Aorta (tissue), 5 donors: ENCODE data around the gene PAM. TPM values are rescaled to one million over a fixed set of nuclear protein-coding genes. Genes with fewer than 3 reads are reported as not detected.

Experiments used
- ATAC-seq: fragments of 200-7000 bp; cut with Tn5 transposase; one replicate; pipeline ENCODE4 v1.9.1; 2022; ENCODE audit warnings: moderate library complexity; ENCODE audit not compliant: low FRiP score
- DNase-seq, 2 donors: peaks; one replicate each; pipeline ENCODE4 v3.0.0-alpha.2; 2020
- H3K27ac ChIP-seq, 2 donors: one replicate each; pipeline ENCODE4 v1.5.1; 2013; ENCODE audit warnings: low read length in 2 of 2, mild to moderate bottlenecking in 2 of 2, moderate library complexity in 2 of 2, control low read depth in 1 of 2, inconsistent platforms in 1 of 2, low read depth in 1 of 2
- H3K27me3 ChIP-seq, 2 donors: one replicate each; pipeline ENCODE4 v1.6.1; 2013; ENCODE audit warnings: control low read depth in 1 of 2, low read length in 1 of 2, mild to moderate bottlenecking in 1 of 2, moderate library complexity in 1 of 2; ENCODE audit not compliant: insufficient read depth in 2 of 2, control insufficient read depth in 1 of 2
- H3K36me3 ChIP-seq, 2 donors: one replicate each; pipeline ENCODE4 v1.6.1; 2013; ENCODE audit warnings: control low read depth in 1 of 2, low read length in 1 of 2, mild to moderate bottlenecking in 1 of 2; ENCODE audit not compliant: insufficient read depth in 2 of 2, control insufficient read depth in 1 of 2
- H3K4me1 ChIP-seq, 2 donors: one replicate each; pipeline ENCODE4 v1.6.1; 2013; ENCODE audit warnings: low read length in 2 of 2, control low read depth in 1 of 2, mild to moderate bottlenecking in 1 of 2, moderate library complexity in 1 of 2; ENCODE audit not compliant: insufficient read depth in 2 of 2, control insufficient read depth in 1 of 2
- H3K4me3 ChIP-seq, 2 donors: one replicate each; pipeline ENCODE4 v1.5.1; 2013; ENCODE audit warnings: low read length in 2 of 2, control low read depth in 1 of 2, mild to moderate bottlenecking in 1 of 2
- H3K9me3 ChIP-seq: one replicate; pipeline ENCODE4 v1.6.1; 2013; ENCODE audit warnings: mild to moderate bottlenecking, low read length; ENCODE audit not compliant: control insufficient read depth
- WGBS, 2 donors: extraction: QIAGEN DNeasy Blood & Tissue Kit; methylation state at CpG; one replicate each; pipeline ENCODE4 v1.1.7; 2013; 5-methylcytosine and 5-hydroxymethylcytosine counted together
- intact Hi-C, 2 donors: fragments of 100-400 bp; cut with DNase I; formaldehyde crosslinking; loops; one replicate each; pipeline versions ENCODE4 v1.14.2 to v1.15.0; 2022
- polyA plus RNA-seq, 2 donors: library from polyadenylated mRNA; stranded (reverse); fragments of 200-250 nt; gene quantifications; one replicate each; pipeline ENCODE4 v1.2.3, GENCODE V29; 2013
- total RNA-seq, 2 donors: library from RNA; stranded (reverse); fragmentation: NEBNext Ultra II Directional; extraction: Animal tissue kit (Norgen Biotek cat#: 25700); gene quantifications; one replicate each; pipeline ENCODE4 v1.2.1, GENCODE V29; 2021
- donor health status: healthy with polysubstance abuse.
- donor health status: Bipolar disorder and iron deficiency.
- donor health status: DM: no; HTN: no; CAD: no.
- donor health status: DM: no; HTN: no; CAD: no.
- donor health status: DM: yes; HTN: yes; CAD: no.

The PAM gene
- total and polyA plus RNA-seq, 4 donors, result 382 to 787 (median 620) TPM

- H3K36me3 ChIP-seq, result no peaks in the 10 kb centered on the region
- 71 to 76% methylated on average over 1 of the region's 1 CpG for WGBS, 2 donors
- H3K4me1 ChIP-seq, result peaks cover 2 to 3% of the 10 kb centered on the region in 2 donors
- intact Hi-C loops, result no loop called here
- H3K27ac ChIP-seq, result no peak overlapping the region
- H3K4me3 ChIP-seq, result no peak overlapping the region
- ATAC-seq, result no peak
- H3K9me3 ChIP-seq, result no peaks in the 10 kb centered on the region
- no peaks in the 10 kb centered on the region for H3K27me3 ChIP-seq
- DNase-seq, result no peak
Observed at GRCh38 chr5:102889033-102889432, 133.9 kb downstream of the PAM start.

- Histone ChIP-seq H3K4me3 (no peak overlapping the region), H3K4me1 (peaks cover 2 to 3% of the 10 kb centered on the region in 2 donors), H3K36me3 (no peaks in the 10 kb centered on the region), H3K27ac (no peak overlapping the region), H3K27me3 (no peaks in the 10 kb centered on the region), H3K9me3 (no peaks in the 10 kb centered on the region)
- DNase-seq (no peak), ATAC-seq (no peak)
- WGBS, 2 donors, result 93 to 95% methylated on average over 3 of the region's 3 CpGs
- intact Hi-C loops, result no loop called here
Observed at GRCh38 chr5:102890133-102890532, 135.0 kb downstream of the PAM start.

DNA sequence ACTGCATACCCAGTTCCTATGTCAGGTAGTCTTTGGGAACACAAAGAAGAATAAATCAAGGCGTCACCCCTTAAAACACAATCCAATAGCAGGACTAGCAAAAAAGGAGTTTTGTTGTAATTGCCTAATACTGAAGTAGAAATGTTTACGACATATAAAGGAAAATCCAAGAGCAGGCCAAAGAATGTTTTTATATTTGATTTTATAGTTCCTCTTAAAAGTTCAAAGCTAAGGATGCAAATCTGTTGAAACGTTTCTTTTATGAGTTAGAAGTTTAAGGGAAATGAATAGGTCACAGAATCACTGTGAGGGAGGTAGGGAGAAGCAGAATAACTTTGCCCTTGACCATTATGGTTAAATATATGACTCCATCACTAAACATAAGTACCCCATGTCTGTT is 136.1 kb downstream of the PAM start:
- no peaks in the 10 kb centered on the region for H3K27me3 ChIP-seq
- intact Hi-C loops, result no loop called here
- H3K36me3 ChIP-seq, result no peaks in the 10 kb centered on the region
- H3K4me1 ChIP-seq, result peaks cover 2 to 3% of the 10 kb centered on the region in 2 donors
- 51 to 56% methylated on average over 3 of the region's 3 CpGs for WGBS, 2 donors
- H3K4me3 ChIP-seq, result no peak overlapping the region
- DNase-seq, result no peak
- no peaks in the 10 kb centered on the region for H3K9me3 ChIP-seq
- no peak overlapping the region for H3K27ac ChIP-seq
- ATAC-seq, result no peak

GRCh38 chr5:102893942-102894341 is 138.8 kb downstream of the PAM start:
- intact Hi-C loops, result no loop called here
- Histone ChIP-seq H3K4me1 (peaks cover 0 to 3% of the 10 kb centered on the region in 2 donors), H3K27ac (no peak overlapping the region), H3K27me3 (no peaks in the 10 kb centered on the region), H3K9me3 (no peaks in the 10 kb centered on the region), H3K36me3 (no peaks in the 10 kb centered on the region), H3K4me3 (no peak overlapping the region)
- 93 to 96% methylated on average over 3 of the region's 3 CpGs for WGBS, 2 donors
- ATAC-seq (no peak), DNase-seq (no peak)

- H3K27ac ChIP-seq, result no peak overlapping the region
- peaks cover 0 to 7% of the 10 kb centered on the region in 2 donors for H3K4me1 ChIP-seq
- no peak overlapping the region for H3K4me3 ChIP-seq
- DNase-seq (no peak), ATAC-seq (no peak)
- no peaks in the 10 kb centered on the region for H3K27me3 ChIP-seq
- no peaks in the 10 kb centered on the region for H3K36me3 ChIP-seq
- H3K9me3 ChIP-seq, result no peaks in the 10 kb centered on the region
- intact Hi-C loops, result no loop called here
Observed at GRCh38 chr5:102895234-102895633, 140.1 kb downstream of the PAM start.

- Histone ChIP-seq H3K27ac (no peak overlapping the region), H3K27me3 (no peaks in the 10 kb centered on the region), H3K36me3 (no peaks in the 10 kb centered on the region), H3K4me3 (no peak overlapping the region), H3K9me3 (no peaks in the 10 kb centered on the region), H3K4me1 (peaks cover 0 to 7% of the 10 kb centered on the region in 2 donors)
- intact Hi-C loops, result no loop called here
- DNase-seq (no peak), ATAC-seq (no peak)
- 93 to 95% methylated on average over 6 of the region's 6 CpGs for WGBS, 2 donors
Observed at GRCh38 chr5:102895976-102896375, 140.9 kb downstream of the PAM start.

DNA sequence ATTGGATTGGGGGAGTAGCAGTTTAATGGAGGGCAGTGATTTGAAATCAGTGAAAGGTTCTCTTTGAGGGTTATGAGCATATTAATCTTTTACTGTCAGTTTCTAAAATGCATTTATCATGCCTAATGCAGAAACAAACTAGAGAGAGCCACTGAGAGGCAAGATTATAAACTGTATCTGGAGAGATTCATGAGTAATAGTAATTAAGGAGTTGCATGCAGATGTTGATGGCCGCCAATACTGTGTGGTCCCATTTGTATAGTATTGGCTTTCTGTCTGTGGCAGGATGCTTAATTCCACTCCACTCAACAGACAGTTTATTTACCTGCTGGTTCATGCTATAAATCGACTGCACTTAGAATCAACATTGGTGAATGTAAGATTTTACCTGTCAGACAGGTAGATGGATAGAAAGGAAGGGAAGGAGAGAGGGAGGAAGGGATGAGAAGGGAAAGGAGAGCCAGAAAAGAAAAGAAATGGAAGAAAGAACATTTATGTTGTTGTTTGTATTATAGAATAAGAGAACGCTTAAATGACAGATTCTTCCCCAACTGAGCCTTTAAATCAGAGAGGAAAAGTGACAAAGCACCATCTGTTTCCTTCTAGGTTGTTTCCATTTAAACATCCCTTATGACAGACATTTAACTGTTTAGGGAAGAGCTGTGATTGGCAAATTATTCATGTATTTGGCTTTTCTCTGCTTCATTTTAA is 146.5 kb downstream of the PAM start:
- no peaks in the 10 kb centered on the region for H3K36me3 ChIP-seq
- no peak for ATAC-seq
- peaks cover 0 to 9% of the 10 kb centered on the region in 2 donors for H3K4me1 ChIP-seq
- intact Hi-C loops, result no loop called here
- no peak overlapping the region for H3K27ac ChIP-seq
- no peaks in the 10 kb centered on the region for H3K27me3 ChIP-seq
- no peaks in the 10 kb centered on the region for H3K9me3 ChIP-seq
- WGBS, 2 donors, result 92 to 94% methylated on average over 3 of the region's 3 CpGs
- no peak for DNase-seq
- no peak overlapping the region for H3K4me3 ChIP-seq

- Histone ChIP-seq H3K9me3 (no peaks in the 10 kb centered on the region), H3K4me1 (peaks cover 0 to 9% of the 10 kb centered on the region in 2 donors), H3K36me3 (no peaks in the 10 kb centered on the region), H3K27me3 (no peaks in the 10 kb centered on the region), H3K4me3 (no peak overlapping the region), H3K27ac (no peak overlapping the region)
- no peak for DNase-seq
- intact Hi-C loops, result no loop called here
- no peak for ATAC-seq
Observed at GRCh38 chr5:102902135-102902448, 147.0 kb downstream of the PAM start.

GRCh38 chr5:102902647-102903046 is 147.5 kb downstream of the PAM start:
- Histone ChIP-seq H3K27ac (no peak overlapping the region), H3K4me3 (no peak overlapping the region), H3K36me3 (no peaks in the 10 kb centered on the region), H3K27me3 (no peaks in the 10 kb centered on the region), H3K4me1 (peaks cover 0 to 9% of the 10 kb centered on the region in 2 donors), H3K9me3 (no peaks in the 10 kb centered on the region)
- DNase-seq (no peak), ATAC-seq (no peak)
- WGBS, 2 donors, result 73 to 75% methylated on average over 2 of the region's 2 CpGs
- intact Hi-C loops, result no loop called here
